ENCODE measurements around the gene POMZP3. TPM values are rescaled to one million over a fixed set of nuclear protein-coding genes. Genes with fewer than 3 reads are reported as not detected.
A peak's percentile ranks its signal among the peaks of the same experiment; 100 is the strongest.
"Not testable (repeated sequence)": the region's sequence is repeated elsewhere in the genome, so short reads cannot be mapped to it uniquely, and the experiment has no call there.

POMZP3 gene
- total RNA-seq, 1 experiment from 2014 or later = 4.5 TPM

- in situ Hi-C loops (cut with HindIII; ENCODE audit: low pct_unique_long_range_greater_than_20kb, low sequenced_read_pairs); DNase-seq (ENCODE audit: low read depth, low spot score): not testable (repeated sequence)
Observed at GRCh38 chr7:76597288-76597687, 29.8 kb downstream of the POMZP3 start.

GRCh38 chr7:76592694-76593093, 34.4 kb downstream of the POMZP3 start:
- DNase-seq (ENCODE audit: low read depth, low spot score); in situ Hi-C loops (cut with HindIII; ENCODE audit: low pct_unique_long_range_greater_than_20kb, low sequenced_read_pairs): not testable (repeated sequence)

- in situ Hi-C loops (cut with HindIII; ENCODE audit: low pct_unique_long_range_greater_than_20kb, low sequenced_read_pairs); DNase-seq (ENCODE audit: low read depth, low spot score): not testable (repeated sequence)
Observed at GRCh38 chr7:76591602-76592304, 35.3 kb downstream of the POMZP3 start.

GRCh38 chr7:76591033-76591432, 36.0 kb downstream of the POMZP3 start:
- peak; percentile 51 for DNase-seq (ENCODE audit: low read depth, low spot score)
- in situ Hi-C loops (cut with HindIII; ENCODE audit: low pct_unique_long_range_greater_than_20kb, low sequenced_read_pairs) = not testable (repeated sequence)

- DNase-seq (ENCODE audit: low read depth, low spot score); in situ Hi-C loops (cut with HindIII; ENCODE audit: low pct_unique_long_range_greater_than_20kb, low sequenced_read_pairs): not testable (repeated sequence)
Observed at GRCh38 chr7:76588586-76588985, 38.5 kb downstream of the POMZP3 start.

- in situ Hi-C loops (cut with HindIII; ENCODE audit: low pct_unique_long_range_greater_than_20kb, low sequenced_read_pairs); DNase-seq (ENCODE audit: low read depth, low spot score): not testable (repeated sequence)
Observed at GRCh38 chr7:76586585-76587315, 40.3 kb downstream of the POMZP3 start.

GRCh38 chr7:76583636-76584281, 43.3 kb downstream of the POMZP3 start:
- DNase-seq (ENCODE audit: low read depth, low spot score); in situ Hi-C loops (cut with HindIII; ENCODE audit: low pct_unique_long_range_greater_than_20kb, low sequenced_read_pairs): not testable (repeated sequence)

- in situ Hi-C loops (cut with HindIII; ENCODE audit: low pct_unique_long_range_greater_than_20kb, low sequenced_read_pairs) = not testable (repeated sequence)
- peak; percentile 47 for DNase-seq (ENCODE audit: low read depth, low spot score)
Observed at GRCh38 chr7:76582848-76583631, 44.0 kb downstream of the POMZP3 start.

- in situ Hi-C loops (cut with HindIII; ENCODE audit: low pct_unique_long_range_greater_than_20kb, low sequenced_read_pairs); DNase-seq (ENCODE audit: low read depth, low spot score): not testable (repeated sequence)
Observed at GRCh38 chr7:76575919-76576655, 51.0 kb downstream of the POMZP3 start.

- DNase-seq (ENCODE audit: low read depth, low spot score); in situ Hi-C loops (cut with HindIII; ENCODE audit: low pct_unique_long_range_greater_than_20kb, low sequenced_read_pairs): not testable (repeated sequence)
Observed at GRCh38 chr7:76575431-76575830, 51.6 kb downstream of the POMZP3 start.

- in situ Hi-C loops (cut with HindIII; ENCODE audit: low pct_unique_long_range_greater_than_20kb, low sequenced_read_pairs); DNase-seq (ENCODE audit: low read depth, low spot score): not testable (repeated sequence)
Observed at GRCh38 chr7:76572296-76572695, 54.8 kb downstream of the POMZP3 start.

- DNase-seq (ENCODE audit: low read depth, low spot score); in situ Hi-C loops (cut with HindIII; ENCODE audit: low pct_unique_long_range_greater_than_20kb, low sequenced_read_pairs): not testable (repeated sequence)
Observed at GRCh38 chr7:76570324-76570775, 56.7 kb downstream of the POMZP3 start.

GRCh38 chr7:76568742-76569141, 58.3 kb downstream of the POMZP3 start:
- DNase-seq (ENCODE audit: low read depth, low spot score); in situ Hi-C loops (cut with HindIII; ENCODE audit: low pct_unique_long_range_greater_than_20kb, low sequenced_read_pairs): not testable (repeated sequence)

GRCh38 chr7:76567753-76568152, 59.3 kb downstream of the POMZP3 start:
- in situ Hi-C loops (cut with HindIII; ENCODE audit: low pct_unique_long_range_greater_than_20kb, low sequenced_read_pairs); DNase-seq (ENCODE audit: low read depth, low spot score): not testable (repeated sequence)

GRCh38 chr7:76567311-76567710, 59.8 kb downstream of the POMZP3 start:
- DNase-seq (ENCODE audit: low read depth, low spot score); in situ Hi-C loops (cut with HindIII; ENCODE audit: low pct_unique_long_range_greater_than_20kb, low sequenced_read_pairs): not testable (repeated sequence)

GRCh38 chr7:76565001-76565400, 62.1 kb downstream of the POMZP3 start:
- in situ Hi-C loops (cut with HindIII; ENCODE audit: low pct_unique_long_range_greater_than_20kb, low sequenced_read_pairs); DNase-seq (ENCODE audit: low read depth, low spot score): not testable (repeated sequence)

GRCh38 chr7:76561342-76561741, 65.7 kb downstream of the POMZP3 start:
- in situ Hi-C loops (cut with HindIII; ENCODE audit: low pct_unique_long_range_greater_than_20kb, low sequenced_read_pairs); DNase-seq (ENCODE audit: low read depth, low spot score): not testable (repeated sequence)
